Activated T-helper 1 cell treated with anti-CD3 and anti-CD28 coated beads, Interleukin-2, amount 50 U/mL, for 16 hours (primary cell): ENCODE data around the gene DDX43.
"Not testable (repeated sequence)": the region's sequence is repeated elsewhere in the genome, so short reads cannot be mapped to it uniquely, and the experiment has no call there.

Experiments
- DNase-seq, 2 donors: peaks; one replicate each; pipeline ENCODE4 v3.0.0-alpha.2; 2020; ENCODE audit warnings: low read depth in 1 of 2, low spot score in 1 of 2

Gene DDX43

DNA sequence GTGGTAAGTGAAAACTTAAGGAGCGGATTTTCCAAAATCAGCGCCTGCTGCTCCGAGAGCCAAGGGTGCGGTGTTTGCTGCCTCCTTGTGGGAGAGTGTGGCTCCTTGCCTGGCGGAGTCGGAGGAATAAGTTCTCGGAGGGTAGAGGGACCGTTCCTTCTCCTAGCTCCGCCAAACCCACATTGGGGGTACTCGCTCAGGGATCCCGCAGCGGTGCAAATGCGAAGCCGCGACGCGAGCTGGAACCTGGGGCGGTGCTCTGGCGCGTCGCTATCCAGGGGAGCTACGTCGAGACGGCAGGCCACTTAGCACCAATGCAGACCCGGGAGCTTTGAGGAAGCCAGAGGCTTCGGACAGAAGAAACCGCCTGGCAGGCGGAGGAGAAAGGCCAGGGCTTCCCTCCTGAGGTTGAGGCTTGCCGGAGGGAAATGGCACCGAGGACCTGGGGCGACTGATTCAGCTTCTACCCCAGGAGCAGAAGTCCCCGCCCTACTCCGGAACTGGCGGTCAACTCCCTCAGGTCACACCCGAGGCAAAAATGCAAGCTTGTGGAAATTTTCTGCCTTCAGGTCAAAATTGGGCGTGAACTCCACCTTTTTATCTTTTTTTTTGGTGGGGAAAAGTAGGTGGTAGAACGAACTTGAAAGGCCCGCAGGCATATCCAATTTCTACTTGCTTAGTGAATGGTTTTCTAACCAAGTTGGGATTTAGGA is 5.7 kb upstream of the DDX43 start:
- DNase-seq = peak; percentile 21 to 26

DNA sequence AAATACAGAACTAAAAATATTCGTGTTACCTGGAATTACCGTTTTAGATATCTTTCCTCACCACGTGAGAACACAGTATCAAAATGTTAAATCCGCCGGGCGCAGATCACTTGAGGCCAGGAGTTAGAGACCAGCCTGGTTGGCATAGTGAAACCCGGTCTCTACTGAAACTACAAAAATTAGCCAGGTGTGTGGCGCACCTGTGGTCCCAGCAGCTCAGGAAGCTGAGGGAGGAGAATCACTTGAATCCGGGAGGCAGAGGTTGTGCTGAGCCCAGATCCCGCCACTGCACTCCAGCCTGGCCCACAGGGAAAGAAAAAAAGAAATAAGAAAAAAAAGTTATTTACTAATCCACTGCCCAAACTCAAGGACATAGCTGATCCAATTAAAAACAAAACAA is 4.8 kb upstream of the DDX43 start:
- no peak for DNase-seq

DNA sequence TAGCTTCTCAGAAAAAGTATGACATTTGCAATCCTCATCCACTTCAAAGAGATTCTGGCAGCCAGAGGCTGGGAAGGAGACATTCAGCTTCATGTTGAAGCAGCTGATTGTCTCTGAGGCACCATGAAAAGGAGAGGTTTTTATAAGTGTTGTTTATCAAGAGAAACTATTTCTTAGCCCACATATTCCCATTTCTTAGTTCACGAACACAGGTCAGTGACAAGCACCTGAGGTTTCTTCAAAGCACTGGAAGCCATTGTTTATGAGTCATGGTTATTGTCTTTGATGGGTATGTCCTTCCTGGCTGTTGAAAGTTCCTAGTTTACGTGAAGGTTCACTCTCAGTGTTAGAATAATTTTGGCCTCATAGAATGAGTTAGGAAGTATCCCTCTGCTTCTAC is 3.0 kb upstream of the DDX43 start:
- no peak for DNase-seq

DNA sequence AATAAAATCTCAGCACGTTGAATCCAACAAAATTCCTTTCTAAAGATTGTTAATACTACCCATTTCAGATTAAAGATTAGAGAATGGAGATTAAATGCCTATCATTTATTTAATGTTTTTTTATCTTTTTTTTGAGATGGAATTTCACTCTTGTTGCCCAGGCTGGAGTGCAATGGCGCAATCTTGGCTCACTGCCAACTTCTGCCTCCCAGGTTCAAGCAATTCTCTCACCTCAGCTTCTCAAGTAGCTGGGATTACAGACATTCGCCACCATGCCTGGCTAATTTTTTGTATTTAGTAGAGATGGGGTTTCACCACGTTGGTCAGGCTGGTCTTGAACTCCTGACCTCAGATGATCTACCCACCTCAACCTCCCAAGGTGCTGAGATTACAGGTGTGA is 2.4 kb upstream of the DDX43 start:
- DNase-seq = not testable (repeated sequence)

DNA sequence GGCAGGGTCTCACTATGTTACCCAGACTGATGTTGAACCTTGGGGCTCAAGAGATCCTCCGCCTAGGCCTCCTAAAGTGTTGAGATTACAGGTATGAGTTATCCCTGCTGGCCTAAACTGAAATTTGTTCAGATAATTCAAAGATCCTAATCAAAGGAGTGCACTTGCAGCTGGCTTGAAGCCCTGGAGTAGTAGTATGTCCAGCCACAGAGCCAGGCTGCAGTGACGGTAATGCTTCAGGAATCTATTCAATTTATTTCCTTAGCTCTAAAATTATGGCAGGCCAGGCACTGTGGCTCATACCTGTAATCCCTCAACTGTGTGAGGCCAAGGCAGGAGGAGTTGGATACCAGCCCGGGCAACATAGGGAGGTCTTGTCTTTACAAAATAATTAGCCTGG is 1.4 kb upstream of the DDX43 start:
- DNase-seq = no peak

DNA sequence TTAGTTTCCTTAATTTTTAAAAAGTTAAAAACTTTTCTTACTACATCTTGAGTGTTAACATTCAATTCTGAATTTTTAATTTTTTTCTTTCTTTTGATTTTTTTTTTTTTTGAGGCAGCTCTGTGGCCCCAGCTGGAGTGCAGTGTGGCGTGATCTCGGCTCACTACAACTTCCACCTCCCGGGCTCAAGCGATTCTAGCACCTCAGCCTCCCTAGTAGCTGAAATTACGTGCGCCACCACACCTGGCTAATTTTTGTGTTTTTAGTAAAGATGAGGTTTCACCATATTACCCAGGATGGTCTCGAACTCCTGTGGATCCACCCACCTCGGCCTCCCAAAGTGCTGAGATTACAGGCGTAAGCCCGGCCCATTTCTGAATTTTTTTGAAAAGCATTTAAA is 1.2 kb downstream of the DDX43 start:
- DNase-seq = no peak

DNA sequence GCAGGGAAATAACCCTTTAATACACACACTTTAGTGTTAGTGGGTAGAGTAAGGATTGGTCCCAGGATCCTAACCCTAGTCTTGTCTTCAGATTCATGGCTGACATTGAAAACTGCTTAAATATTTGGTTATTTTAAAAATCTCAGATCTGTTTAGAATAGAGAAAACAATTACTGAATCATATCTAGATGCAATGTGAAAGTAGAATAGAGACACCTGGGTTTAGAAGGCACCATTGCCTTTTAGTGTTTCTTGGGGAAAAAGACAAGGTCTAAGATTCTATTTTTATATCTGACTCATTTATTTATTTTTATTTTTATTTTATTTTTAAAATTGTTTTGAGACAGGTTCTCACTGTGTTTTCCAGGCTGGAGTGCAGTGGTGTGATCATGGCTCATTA is 6.0 kb downstream of the DDX43 start:
- DNase-seq = no peak

DNA sequence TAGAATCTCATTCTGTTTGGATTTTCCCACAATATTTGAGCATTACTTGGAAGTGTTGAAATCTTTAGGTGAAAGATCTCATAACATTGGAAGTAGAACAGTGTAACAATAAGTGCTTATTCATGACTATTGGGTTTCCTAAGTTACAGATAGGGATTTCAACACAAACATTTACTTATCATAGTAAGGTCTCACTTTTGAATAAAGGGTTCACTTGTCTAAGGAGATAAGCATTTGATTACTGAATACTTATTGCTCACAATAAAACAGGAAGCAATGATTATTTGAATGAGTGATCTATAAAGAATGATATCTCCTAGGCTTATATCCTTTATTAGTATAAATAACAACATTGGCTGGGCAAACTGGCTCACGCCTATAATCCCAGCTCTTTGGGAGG is 14.8 kb downstream of the DDX43 start:
- DNase-seq = no peak

DNA sequence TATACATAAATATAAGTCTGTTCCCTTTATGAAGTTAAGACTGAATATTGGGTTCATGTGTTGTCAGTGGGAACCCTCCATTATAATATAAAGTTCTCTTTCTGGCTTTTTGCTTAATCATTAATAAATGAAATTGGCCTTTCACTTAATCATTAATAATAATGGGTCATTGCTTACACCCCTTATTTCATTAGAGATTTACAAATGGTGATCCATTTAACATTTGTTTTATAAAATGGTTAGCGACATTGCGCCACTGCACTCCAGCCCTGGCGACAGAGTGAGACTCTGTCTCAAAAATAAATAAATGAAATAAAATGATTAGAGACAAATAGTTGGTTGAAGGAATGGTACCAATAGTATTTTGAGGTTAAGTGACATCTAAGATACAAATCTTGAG is 18.5 kb downstream of the DDX43 start:
- no peak for DNase-seq

DNA sequence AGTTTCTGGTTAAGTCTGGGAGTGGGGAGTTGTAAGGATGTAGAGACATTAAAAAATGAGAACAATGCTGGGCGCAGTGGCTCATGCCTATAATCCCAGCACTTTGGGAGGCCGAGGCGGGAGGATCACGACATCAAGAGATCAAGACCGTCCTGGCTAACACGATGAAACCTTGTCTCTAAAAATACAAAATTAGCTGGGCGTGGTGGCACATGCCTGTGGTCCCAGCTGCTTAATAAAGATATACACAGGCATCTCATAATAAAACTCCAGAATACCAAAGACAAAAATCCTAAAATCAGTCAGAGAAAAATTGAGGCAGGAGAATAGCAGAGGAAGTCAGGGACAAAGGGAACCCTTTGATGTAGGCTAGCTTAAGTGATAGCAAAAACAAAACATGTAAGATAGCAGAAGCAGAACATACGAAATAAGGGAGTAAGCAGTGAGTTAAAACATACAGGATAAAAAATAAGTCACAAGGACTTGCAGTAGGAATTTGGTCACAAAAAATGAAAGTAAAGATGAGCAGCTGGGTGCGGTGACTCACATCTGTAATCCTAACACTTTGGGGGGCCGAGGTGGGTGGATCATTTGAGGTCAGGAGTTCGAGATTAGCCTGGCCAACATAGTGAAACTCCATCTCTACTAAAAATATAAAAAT is 23.6 kb downstream of the DDX43 start:
- DNase-seq = no peak

DNA sequence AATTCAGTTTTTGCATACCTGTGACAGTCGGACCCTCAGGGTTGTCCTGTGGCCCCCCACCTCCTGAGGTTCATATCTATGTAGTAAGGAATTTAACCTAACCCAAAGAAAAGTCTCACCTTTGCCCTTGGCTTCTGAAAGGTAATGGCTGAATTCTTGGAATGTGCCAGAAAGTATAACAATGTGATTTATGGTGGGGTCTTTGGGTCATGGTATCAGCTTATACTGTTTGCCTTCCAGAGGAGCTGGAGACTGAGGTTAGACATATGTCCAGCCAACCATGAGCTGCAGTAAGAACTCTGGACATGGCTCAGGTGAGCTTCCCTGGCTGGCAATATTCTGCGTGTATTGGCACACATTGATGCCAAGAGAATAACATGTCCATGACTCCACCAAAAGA is 26.9 kb downstream of the DDX43 start:
- DNase-seq = no peak

DNA sequence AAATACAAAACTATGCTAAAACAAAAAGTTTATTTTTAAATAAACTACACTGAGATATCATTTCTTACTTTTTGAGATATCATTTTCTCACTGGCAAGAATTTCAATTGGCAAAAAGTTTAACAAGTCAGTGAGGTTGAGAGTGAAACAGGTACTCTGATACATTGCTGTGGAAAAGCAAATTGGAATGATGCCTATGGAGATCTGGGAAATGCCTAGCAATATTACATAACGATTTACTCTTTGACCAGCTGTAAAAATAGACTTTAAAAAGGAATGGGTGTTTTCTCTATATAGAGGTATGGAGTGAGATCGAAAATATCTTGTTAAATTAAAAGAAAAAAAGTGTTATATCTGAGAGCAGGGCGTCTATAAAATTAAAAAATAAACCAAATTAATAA is 40.6 kb downstream of the DDX43 start:
- DNase-seq = no peak

DNA sequence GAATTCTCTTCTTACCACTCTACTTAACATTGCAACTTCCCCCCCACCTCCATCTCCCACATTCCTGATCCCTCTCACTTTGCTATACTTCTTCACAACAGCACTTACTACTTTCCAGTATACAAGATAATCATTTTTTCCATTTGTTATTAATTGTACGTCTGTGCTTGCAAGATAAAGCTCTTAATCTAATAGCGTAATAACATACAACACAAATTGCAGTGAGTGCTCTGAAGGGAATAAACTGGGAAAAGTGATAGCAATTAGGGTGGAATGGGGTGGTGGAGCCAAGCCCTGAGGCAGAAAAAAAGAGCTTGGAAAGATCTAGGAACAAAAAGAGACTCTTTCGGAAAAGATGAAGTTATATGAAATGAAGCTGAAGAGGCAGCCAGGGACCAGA is 48.9 kb downstream of the DDX43 start:
- no peak for DNase-seq

DNA sequence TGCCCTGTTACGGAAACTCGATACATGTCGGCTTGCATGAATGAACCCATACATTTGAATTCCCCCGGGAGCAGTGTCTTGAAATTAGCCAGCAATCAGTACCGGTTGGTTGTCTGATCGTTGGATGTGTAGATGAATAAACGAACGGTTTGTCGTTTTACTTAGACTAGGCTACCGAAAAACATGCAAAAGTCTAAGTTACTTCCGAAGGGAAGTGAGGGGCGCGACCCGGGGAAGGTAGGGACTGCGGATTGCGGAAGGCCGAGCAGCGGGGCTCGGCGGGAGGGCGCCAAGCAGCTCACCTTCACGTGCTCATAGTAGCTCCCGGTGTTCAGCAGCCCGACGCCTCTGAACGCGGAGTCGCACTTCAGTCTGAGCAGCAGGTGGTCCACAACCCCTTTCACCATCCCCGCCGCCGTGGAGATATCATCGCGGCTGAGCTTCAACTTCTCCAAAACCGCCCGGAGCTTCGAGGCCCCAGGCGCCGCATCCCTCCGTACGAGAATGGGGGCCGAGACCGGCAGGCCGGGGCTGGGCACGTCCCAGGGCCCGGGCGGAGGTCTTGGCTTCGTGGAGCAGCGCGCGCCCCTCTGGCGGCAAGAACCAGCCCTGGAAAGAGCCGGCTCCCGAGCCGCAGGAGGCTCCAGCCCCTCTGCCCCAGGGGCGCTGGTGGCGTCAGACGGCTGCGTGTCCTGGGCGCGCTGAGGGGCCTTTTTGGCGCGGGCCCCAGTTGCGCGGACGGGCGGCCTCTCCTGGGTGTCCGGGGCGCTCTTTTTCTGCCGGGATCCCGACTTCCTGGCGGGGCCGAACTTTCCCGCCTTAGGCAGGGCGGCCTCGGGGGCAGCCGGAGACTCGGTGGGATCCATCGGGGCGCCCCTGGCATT is 56.8 kb downstream of the DDX43 start:
- DNase-seq = peak; percentile 10 to 25

DNA sequence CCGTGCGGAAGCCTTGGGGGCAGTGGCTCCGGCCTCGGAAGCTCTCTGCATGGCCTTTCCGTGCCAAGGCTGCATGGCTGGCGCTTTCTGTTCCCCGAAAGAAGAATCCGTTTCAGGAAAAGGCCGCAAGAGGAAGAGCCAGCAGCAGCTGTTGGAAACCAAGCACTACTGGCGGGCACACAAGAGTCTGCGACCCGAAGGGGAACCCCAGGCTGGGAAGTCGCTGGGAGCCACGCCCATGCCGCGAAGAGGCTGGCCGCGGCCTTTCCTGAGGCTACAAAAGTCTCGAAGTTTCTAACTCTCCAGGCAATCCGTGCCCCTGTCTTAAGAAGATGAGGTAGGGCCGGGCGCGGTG is 57.5 kb downstream of the DDX43 start, which contains the start of gene CGAS:
Gene CGAS, minus strand, starts transcription at position 191 of the 355 bp plus-strand sequence. Its CDS starts 116 bp downstream, at position 75.
- DNase-seq = peak; percentile 34 to 63

DNA sequence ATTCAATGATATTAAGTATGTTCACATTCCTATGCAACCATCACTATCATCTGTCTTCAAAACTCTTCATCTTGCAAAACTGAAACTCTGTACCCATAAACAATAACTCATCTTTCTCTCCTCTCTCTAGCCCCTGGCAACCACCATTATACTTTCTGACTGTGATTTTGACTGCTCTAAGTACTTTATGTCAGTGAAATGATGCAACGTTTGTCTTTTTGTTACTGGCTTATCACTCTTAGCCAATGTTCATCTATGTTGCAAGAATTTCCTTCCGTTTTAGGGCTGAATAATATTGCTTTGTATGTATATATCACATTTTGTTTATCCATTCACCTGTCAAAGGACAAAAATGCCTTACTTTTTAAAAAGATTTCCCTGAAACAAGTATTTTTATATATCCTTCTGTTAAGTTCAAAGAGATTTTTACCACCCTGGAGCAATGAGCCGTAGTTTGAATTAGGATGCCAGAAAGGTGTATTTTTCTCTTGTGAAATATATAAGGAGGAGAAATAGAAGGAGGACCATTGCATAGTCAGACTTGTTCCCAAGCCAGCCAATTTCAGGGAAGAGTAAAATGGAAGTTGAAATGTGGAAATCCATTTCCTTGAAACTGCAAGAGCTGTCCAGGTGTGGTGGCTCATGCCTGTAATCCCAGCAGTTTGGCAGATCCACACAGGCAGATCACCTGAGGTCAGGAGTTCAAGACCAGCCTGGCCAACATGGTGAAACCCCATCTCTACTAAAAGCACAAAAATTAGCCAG is 61.4 kb downstream of the DDX43 start:
- DNase-seq = no peak

DNA sequence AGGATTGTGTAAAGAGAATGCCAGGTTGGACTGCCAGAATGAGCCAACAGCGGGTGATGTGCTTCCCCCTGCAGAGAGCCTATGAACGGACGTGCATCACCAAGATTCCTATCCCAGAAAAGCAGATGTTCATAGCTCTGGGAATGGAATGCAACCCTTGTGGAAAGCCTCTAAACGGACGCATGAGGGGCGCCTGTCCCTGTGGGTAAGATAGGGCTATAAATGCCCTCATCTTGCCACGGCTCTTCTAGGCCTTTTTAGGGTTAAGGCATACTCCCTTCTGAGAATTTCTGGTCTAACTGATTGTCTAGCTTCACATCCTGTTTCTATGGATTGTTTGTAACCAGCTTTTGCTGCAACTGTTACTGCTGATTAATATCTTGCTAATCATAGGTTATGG is 64.8 kb downstream of the DDX43 start:
- DNase-seq = not testable (repeated sequence)

DNA sequence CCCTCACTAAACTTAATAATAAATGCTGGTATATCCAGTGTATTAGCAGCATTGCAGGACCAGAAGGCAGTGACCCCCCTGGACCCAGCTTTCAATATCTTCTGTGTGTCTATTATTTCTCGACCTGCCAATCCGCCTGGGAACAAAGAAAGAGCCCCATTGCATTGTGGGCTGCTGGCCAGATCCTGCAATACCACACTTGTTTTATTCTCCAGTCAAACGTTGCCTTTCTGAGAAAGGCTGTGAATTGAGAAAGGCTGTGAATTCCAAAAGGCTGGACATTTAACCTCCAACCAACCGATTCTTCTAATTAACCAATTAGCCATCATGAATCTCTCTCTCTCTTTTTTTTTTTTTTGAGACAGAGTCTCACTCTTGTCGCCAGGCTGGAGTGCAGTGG is 65.4 kb downstream of the DDX43 start:
- no peak for DNase-seq

DNA sequence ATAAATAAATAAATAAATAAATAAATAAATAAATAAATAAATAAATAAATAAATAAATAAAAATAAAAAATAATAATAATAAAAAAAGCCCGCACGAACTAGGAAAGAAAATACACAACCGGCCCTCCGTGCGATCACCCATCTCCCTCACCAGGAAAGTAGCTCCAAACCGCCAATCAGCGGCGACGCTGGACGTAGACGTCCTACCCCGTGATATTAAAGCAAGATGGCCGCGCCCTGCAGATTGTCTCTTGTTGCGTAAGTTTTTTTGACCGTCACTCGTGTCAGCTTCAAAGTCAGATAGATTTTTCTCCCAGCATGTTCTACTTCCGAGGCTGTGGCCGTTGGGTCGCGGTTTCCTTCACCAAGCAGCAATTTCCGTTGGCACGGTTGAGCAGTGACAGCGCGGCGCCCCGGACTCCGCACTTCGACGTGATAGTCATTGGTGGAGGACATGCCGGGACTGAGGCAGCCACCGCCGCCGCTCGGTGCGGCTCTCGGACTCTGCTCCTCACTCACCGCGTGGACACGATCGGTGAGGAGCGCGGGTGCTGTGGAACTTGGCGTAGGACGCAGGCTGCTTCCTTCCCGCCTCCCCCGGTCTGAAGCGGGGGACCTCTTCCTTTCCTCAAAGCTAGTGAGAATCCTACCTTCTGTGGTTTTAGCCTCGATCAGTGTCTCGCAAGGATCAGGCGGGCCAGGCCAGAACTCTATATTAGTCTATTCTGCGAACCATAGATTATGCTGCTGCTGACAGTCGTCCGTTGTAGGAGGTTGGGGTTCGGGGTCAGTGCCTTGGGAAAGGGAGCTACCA is 67.1 kb downstream of the DDX43 start, which contains the start of gene MTO1:
Gene MTO1, plus strand, starts transcription at position 201 of the 814 bp plus-strand sequence. Its CDS starts 118 bp downstream, at position 319.
- peak; percentile 63 to 70 for DNase-seq
